HK-2 (cell line): Measurements from ENCODE around the gene ADAMTS13.

Experiments used
- DNase-seq: peaks from one replicate; pipeline ENCODE4 v3.0.0-alpha.2; 2018; ENCODE audit not compliant: unreplicated experiment

Gene ADAMTS13

DNA sequence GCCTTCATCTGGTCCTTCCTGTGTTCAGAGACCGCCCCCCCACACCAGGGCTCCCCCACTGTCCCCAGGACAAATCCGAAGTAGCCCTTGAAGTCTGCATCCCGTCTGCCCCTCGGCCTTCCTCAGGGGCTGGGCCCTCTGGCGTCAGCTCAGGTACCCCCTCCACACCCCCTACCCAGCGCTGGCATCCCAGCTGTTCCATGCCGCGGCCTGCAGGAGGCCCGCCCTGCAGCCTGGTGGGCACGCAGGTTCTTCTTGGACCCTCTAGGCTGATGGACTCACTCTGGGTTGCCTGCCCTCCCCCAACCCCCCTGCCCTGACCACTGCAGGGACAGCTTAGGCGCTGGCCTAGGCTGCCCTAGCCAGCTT is 50.1 kb downstream of the ADAMTS13 start:
- DNase-seq, result no peak

DNA sequence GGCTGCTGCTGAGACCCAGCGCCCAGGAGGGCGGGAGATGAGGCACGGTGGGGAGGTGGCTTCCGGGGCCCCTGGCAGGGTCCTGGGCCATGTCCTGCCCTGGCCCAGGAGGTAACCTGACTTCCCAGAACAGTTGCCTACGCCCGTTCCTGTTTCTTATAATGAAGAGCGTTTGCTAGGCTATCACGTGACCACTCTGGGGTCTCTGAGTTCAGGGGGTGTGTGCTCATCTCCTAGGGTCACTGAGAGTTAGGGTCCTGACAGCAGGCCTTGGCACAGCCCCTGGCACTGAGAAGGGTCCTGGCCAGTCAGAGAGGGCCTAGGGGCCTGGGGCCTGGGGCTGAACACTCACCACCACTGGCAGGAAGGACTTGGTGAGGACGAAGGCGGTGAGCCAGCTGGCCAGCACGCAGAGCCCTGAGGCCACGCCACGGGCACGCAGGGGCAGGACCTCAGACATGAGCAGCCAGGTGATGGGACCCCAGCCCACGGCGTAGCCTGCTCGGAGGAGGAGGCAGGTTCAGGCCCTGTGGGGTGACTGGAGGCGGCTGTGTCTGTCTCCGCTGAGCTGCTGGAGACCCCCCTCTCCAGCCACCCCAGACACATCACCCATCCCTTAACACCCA is 50.7 kb downstream of the ADAMTS13 start:
- no peak for DNase-seq

DNA sequence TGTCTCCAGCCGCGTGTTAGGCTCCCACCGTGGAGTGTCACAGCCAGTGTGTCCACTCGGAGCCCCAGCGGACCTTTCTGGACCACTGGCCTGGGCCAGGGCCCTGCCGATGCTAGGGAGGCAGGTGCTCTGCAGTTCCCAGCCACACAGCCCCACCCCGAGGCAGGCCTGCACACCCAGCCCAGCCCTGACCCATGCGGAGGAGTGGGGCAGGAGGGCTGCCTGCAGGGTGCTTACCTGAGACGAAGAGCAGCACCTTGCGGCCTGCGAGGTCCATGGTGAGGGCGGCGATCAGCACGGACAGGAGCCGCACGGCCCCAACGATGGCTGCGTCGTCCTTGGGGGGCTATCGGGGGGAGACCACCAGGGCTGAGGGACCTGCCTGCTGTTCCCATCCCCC is 51.6 kb downstream of the ADAMTS13 start:
- no peak for DNase-seq

GRCh38 chr9:133474215-133474614 is 52.0 kb downstream of the ADAMTS13 start:
- no peak for DNase-seq

DNA sequence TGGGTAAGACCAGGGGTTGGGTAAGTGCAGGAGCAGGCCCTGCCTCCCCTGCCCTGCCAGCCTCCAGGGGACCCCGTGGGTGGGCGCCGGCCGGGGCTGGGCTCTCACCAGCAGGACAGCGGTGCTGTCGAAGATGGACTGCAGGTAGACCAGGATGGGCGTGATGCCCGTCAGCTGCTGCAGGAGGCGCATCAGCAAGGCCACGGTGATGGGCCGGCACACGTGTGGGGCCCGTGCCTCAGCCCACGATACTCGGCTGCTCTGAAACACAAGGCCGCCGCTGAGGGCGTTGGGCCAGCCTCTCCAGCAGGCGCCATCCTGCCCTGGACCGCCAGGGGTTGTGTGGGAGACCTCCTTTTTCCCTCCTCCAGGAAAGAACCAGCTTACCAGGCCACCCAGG is 52.7 kb downstream of the ADAMTS13 start:
- no peak for DNase-seq

GRCh38 chr9:133475292-133476012 is 53.3 kb downstream of the ADAMTS13 start:
- DNase-seq, result no peak

- DNase-seq, result no peak
Observed at GRCh38 chr9:133476036-133476931, 54.1 kb downstream of the ADAMTS13 start.

DNA sequence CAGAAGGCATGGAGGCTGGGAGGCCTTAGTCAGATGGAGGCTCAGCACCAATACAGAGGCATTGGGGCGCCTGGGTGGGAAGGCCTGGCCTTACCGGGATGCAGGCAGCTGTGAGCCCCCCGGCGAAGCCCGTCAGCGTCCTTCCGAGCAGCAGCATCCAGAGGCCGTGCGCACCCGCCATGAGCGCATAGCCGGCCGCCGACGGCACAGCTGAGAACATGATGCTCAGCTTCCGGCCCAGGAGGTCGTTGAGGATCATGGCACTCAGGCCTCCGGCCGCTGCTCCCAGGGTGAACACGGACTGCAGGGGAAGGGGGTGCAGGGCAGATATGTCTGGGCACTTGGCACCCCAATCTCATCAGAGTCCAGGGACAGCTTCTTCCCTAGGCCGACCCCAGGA is 54.8 kb downstream of the ADAMTS13 start:
- no peak for DNase-seq

GRCh38 chr9:133477461-133477860 is 55.3 kb downstream of the ADAMTS13 start:
- DNase-seq, result no peak

DNA sequence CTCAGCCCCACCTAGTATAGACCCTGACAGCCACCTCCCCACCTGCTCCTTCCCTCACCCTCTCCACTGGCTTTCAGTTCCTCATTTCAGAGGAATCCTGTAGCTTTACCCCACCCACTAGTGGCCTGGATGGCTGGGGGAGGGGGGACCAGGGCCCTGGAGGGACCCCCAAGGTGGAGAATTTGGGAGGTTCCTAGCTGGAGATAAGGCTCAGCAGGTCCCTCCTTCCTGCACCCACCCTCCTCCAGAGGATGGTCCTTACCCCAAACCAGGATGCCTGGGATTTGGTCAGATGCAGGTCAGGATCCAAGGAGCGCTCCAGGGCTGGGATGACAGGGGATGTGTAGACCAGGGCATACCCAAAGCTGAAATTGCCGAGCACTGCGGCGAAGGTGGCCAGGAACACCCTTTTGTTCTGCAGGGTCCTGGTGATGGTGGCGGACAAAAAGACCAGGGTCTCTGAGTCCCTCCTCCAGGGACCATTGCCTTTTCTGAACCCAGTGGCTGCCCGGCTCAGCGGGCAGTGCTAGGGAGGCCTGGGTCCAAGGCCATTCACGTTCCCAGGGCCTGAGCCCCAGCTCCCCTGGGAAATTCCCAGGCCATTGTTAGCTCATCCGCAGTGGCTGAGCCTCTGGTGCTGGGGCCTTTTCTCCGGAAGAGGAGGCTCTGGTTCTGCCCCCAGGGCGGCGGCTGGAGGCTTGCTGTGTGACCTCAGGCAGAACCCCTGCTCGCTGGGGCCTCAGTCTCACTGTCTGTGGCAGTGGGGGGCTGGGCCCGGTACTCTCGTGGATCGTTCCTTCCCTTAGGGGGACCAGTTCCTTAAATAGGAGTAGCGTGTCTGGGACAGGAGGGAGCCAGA is 56.1 kb downstream of the ADAMTS13 start:
- DNase-seq, result peak; percentile 76

DNA sequence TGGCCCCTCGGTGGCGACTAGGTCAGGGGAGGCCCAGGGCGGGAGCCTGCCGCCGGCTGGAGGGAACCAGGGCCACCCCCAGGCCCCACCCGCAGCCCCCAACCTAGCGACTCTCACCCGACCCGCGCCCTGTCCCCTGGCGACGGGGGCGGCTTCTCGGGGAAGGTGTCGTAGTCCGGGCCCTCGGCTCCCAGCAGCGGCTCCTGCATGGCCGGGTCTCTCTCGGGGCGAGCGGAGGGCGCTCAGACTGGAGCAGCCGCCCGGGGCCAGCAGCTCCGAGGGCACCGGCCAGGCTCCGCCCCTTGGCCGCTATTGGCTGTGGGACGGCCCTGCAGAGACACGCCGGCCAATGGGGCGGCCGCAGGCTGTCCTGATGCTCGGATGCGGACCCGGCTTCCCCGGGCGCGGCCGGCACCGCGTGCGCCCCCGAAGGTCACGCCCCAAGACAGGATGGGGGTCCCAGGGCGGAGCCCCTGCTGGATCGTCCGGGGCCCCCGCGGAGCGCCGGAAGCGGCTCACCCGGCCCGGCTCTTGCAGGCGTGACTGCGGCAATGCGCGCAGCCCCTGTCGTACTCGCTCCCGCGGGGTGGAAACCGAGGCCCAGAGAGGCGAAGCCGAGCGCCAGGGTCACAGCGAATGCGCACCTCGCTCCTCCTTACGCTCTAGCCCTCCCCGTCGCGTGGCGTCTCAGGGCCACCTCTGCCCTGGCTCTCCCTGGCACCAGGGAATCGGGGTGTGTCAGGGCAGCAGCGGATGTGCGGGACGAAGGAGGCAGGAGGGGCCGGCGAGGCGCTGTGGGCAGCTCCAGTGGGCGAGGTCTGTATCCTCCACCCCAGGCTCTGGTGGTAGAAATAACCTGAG is 56.9 kb downstream of the ADAMTS13 start, which contains the start of gene SLC2A6:
Gene SLC2A6 (minus strand): TSS at position 249 of the 861 bp plus-strand sequence. CDS start 40 bp downstream, at position 209.
- peak; percentile 90 for DNase-seq

DNA sequence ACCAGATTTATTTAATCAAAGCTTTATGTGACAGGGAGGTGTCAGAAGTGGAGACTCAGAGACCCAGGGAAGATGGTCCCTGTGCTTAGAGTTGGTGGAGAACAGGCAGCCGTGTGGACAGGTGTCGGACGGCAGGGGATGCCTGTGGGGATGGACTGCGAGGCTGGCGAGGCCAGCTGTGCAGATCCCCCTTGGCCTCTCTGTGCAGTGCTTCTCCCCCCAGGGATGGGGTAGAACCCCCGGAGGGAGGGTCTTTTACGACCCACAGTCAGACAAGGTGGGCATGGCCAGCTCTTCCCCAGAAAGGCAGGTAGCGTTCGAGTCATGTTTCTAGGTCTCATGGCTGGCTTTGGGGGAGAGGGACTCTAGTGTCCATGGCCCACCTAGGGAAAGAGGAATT is 61.4 kb downstream of the ADAMTS13 start:
- no peak for DNase-seq

DNA sequence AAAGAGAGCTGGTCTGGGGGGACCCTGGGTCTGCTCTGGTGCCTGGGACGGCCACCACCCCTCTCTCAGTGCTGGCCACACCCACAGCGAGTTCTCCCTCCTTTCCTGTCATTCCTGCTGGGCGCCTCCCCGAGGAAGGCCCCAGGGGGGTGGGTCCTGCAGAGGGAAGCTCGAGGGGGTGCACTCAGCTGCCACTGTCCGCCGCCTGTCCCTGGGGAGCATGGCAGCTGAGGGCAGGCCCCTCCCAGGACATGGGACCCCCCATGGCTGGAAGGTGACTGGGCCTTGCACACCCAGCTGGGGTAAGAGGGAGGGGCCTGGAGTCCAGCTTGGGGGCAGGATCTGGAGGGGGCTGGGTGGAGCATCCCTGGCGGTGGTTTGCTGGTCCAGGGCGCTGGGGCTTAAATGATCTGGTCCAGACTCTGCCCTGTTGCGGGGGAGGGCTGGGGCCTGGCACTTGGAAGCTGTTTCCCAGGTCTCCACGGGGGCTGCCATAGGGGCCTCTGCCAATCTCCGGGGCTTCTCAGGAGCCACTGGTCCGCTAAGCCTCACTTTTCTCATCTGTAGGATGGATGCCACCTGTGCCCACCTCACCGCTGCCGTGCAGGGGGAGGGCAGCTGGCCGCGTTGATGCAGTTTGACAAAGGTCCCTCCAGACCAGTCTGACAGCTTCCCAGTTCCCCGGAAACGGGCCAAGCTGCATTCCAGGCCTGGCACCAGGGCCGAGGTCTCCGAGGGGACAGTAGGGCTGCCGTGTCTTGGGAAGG is 62.7 kb downstream of the ADAMTS13 start:
- DNase-seq, result no peak

DNA sequence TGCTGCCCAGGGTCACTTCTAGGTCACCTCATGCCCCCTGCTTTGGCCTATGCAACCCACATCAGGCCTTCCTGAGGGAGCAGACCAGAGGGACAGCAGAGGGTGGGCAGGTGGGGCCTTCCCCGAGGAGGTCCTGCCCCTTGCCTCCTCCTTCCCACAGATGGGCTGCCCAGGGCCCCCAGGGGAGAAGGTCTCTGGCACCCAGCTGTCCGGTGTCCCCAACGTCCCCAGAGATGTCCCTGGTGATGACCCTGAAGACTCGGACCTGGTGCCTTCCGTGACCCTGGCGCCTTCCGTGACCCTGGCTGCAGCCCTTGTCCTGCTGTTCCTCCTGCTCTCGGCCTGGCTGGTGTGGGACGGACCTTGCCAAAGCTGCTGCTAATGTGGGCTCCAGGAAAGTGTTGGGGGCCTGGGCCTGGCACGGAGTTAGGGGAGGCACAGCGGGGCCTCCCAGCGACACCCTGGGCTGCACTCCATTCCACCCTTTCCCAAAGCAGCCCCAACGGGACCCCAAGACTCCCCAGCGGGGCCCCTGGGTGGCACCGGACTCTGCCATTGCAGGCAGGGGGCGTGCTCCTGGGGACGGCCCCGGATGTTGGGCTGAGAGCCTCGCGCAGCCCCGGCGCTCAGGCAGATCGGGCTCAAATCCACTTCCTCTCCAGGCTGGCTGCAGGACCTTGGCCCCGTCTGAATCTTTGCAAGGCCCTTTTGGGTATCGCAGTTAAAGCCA is 63.5 kb downstream of the ADAMTS13 start:
- DNase-seq, result no peak

DNA sequence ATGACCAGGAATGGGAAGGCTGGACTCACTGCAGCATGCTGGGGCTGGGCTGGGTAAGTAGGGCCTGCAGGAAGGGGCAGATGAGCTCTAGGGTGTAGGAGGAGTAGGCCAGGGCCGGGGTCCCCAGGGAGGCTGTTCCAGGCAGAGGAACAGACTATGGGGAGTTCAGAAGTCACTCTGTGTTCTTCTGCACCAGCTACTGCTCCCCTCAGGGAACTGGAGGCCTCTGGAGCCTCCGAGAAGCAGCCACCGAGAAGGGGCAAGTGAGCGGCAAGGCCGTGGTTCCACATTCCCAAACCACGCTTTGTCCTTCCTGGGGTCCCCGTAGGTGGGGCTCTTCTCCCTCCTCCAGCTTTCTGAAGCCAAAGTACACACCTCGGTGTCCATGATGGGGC is 65.2 kb downstream of the ADAMTS13 start:
- DNase-seq, result no peak

- DNase-seq, result no peak
Observed at GRCh38 chr9:133488686-133489252, 66.6 kb downstream of the ADAMTS13 start.

DNA sequence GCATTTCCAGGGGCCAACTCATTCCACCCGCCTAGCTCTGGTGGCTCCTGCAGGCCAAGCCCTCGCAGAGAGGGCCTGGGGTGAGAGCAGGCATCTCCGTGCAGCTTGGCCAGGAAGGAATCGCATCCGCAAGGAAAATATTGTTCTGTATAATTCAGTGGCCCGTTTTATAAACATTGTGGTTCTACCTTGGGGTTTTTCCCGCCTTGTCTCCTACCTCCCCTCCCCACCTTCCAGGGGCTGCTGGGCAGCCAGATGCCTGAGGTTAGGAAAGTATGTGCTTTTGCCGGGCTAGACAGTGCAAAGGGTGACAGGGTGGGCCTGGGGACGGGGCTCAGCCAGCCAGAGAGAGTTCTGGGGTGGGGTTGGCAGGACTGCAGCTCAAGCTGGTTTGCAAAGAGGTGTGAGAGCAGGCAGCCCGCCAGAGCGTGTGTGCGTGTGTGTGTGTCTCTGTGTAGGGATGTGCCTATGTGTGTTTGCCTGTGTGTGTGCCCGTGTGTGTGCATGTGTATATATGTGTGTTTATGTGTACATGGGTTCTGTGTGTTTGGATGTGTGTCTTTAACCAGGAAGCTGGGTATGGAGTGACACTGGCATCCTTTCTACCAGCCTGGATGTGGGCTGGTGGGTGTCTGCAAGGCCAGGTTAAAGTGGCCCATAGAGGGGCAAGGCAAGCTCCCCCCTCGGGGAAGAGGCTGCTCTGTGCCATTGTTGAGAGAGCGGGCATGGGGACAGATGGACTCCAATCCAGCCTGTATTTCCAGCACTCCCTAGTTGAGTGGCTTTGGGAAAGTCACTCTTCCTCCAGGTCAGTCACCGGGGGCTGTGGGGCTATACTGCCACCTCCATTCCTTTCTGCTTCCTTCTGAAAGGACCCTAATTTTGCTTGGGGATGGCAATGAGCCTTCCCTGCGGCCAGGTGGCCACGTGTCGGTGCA is 67.4 kb downstream of the ADAMTS13 start:
- no peak for DNase-seq

GRCh38 chr9:133490201-133490681 is 68.1 kb downstream of the ADAMTS13 start:
- no peak for DNase-seq
